Measurements from ENCODE around the gene ARMH1.

- TF ChIP-seq CTCF (conservative IDR thresholded peaks at IDR 0.05; ENCODE audit: low read length), result no peak
- TF ChIP-seq EZH2phosphoT487 (IDR thresholded peaks at IDR 0.05; ENCODE audit: borderline replicate concordance), result no peak
Measured at GRCh38 chr1:44720281-44720680, 45.8 kb downstream of the ARMH1 start.
